ENCODE data around the gene MYO18B. TPM values are rescaled to one million over a fixed set of nuclear protein-coding genes. Genes with fewer than 3 reads are reported as not detected.
A peak's percentile ranks its signal among the peaks of the same experiment; 100 is the strongest.

The MYO18B gene
- total RNA-seq, 1 donor from 2014 or later = not detected

DNA sequence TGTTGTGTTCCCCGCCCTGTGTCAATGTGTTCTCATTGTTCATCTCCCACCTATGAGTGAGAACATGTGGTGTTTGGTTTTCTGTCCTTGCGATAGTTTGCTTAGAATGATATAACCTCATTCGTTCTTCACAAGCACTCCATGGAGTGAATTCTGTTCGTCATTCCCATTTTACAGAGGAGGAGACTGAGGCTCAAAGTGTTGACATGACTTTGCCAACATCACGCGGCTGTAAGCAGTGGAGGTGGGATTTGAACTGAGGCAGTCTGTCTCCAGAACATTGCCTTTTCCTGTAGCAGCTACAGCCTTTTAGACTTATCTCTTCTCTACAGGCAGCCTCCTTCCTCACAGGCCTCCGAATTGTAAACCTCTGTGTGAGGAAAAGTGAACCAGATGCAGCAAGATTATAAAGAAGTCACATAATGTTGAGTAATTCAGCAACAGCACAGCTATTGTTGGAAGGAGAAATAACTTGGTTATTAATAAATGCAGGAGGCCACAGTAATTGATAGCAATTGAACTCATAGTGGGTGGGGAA lies 74.6 kb downstream of the MYO18B start:
- TF ChIP-seq, protein P1, sequence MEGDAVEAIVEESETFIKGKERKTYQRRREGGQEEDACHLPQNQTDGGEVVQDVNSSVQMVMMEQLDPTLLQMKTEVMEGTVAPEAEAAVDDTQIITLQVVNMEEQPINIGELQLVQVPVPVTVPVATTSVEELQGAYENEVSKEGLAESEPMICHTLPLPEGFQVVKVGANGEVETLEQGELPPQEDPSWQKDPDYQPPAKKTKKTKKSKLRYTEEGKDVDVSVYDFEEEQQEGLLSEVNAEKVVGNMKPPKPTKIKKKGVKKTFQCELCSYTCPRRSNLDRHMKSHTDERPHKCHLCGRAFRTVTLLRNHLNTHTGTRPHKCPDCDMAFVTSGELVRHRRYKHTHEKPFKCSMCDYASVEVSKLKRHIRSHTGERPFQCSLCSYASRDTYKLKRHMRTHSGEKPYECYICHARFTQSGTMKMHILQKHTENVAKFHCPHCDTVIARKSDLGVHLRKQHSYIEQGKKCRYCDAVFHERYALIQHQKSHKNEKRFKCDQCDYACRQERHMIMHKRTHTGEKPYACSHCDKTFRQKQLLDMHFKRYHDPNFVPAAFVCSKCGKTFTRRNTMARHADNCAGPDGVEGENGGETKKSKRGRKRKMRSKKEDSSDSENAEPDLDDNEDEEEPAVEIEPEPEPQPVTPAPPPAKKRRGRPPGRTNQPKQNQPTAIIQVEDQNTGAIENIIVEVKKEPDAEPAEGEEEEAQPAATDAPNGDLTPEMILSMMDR (IDR thresholded peaks at IDR 0.05; ENCODE audit: insufficient read depth, low read length, severe bottlenecking) = no peak
- DNase-seq (ENCODE audit: low read depth) (no peak), FAIRE-seq (peak; percentile 36)
- Histone ChIP-seq H3K36me3 (ENCODE audit: control insufficient read depth, insufficient read depth, low read length) (no peaks in the 10 kb centered on the region), H3K27me3 (ENCODE audit: control insufficient read depth, insufficient read depth, low read length) (no peaks in the 10 kb centered on the region), H3K4me3 (ENCODE audit: low read depth, low read length) (no peak overlapping the region)

- DNase-seq (ENCODE audit: low read depth) (no peak), FAIRE-seq (no peak)
- Histone ChIP-seq H3K27me3 (ENCODE audit: control insufficient read depth, insufficient read depth, low read length) (no peaks in the 10 kb centered on the region), H3K4me3 (ENCODE audit: low read depth, low read length) (no peak overlapping the region), H3K36me3 (ENCODE audit: control insufficient read depth, insufficient read depth, low read length) (no peaks in the 10 kb centered on the region)
- TF ChIP-seq, protein P1 (IDR thresholded peaks at IDR 0.05; ENCODE audit: insufficient read depth, low read length, severe bottlenecking) = no peak
These were observed 75.3 kb downstream of the MYO18B start for GRCh38 chr22:25817092-25817943.

- Histone ChIP-seq H3K27me3 (ENCODE audit: control insufficient read depth, insufficient read depth, low read length) (no peaks in the 10 kb centered on the region), H3K4me3 (ENCODE audit: low read depth, low read length) (no peak overlapping the region), H3K36me3 (ENCODE audit: control insufficient read depth, insufficient read depth, low read length) (no peaks in the 10 kb centered on the region)
- TF ChIP-seq, protein P1 (IDR thresholded peaks at IDR 0.05; ENCODE audit: insufficient read depth, low read length, severe bottlenecking) = no peak
- peak; percentile 40 for FAIRE-seq
- no peak for DNase-seq (ENCODE audit: low read depth)
These were observed 76.6 kb downstream of the MYO18B start for GRCh38 chr22:25818541-25818940.

DNA sequence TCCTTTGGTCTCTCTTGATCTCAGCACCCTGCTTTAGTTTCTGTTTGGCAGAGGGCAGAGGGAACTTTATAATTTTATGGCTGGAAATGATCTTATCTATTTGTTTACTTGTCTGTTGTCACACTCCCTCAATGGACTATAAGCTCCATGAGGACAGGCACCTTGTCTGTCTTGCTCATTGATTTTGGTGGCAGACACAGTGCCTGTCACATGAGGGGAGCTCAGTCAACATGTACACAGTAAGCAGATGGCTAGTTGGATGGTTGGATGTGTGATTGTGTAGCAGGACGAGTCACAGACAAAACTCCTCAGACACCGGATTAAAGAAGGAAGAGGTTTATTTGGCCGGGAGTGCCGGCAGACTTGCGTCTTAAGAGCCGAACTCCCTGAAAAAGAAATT lies 80.4 kb downstream of the MYO18B start:
- TF ChIP-seq, protein P1 (IDR thresholded peaks at IDR 0.05; ENCODE audit: insufficient read depth, low read length, severe bottlenecking) = no peak
- FAIRE-seq (no peak), DNase-seq (ENCODE audit: low read depth) (no peak)
- Histone ChIP-seq H3K4me3 (ENCODE audit: low read depth, low read length) (no peak overlapping the region), H3K36me3 (ENCODE audit: control insufficient read depth, insufficient read depth, low read length) (no peaks in the 10 kb centered on the region), H3K27me3 (ENCODE audit: control insufficient read depth, insufficient read depth, low read length) (no peaks in the 10 kb centered on the region)

GRCh38 chr22:25823276-25823675 lies 81.3 kb downstream of the MYO18B start:
- no peaks in the 10 kb centered on the region for H3K27me3 ChIP-seq (ENCODE audit: control insufficient read depth, insufficient read depth, low read length)
- TF ChIP-seq, protein P1 (IDR thresholded peaks at IDR 0.05; ENCODE audit: insufficient read depth, low read length, severe bottlenecking) = no peak
- no peak for DNase-seq (ENCODE audit: low read depth)
- H3K36me3 ChIP-seq (ENCODE audit: control insufficient read depth, insufficient read depth, low read length) = no peaks in the 10 kb centered on the region
- H3K4me3 ChIP-seq (ENCODE audit: low read depth, low read length) = no peak overlapping the region
- FAIRE-seq = no peak

Data from bronchial epithelial cell (primary cell).